Tibial nerve (tissue), 4 donors: Measurements from ENCODE around the gene GABPB2. TPM values are rescaled to one million over a fixed set of nuclear protein-coding genes. Genes with fewer than 3 reads are reported as not detected.
A peak's percentile ranks its signal among the peaks of the same experiment; 100 is the strongest.

Experiments used
- DNase-seq, 2 donors: peaks; one replicate each; pipeline ENCODE4 v3.0.0-alpha.2; 2019; ENCODE audit warnings: low spot score in 2 of 2
- H3K27ac ChIP-seq, 4 donors: fragments of 200-600 bp; sonication (generic) in 3 of 4; one replicate each; pipeline ENCODE4 v1.5.1; 2017 to 2019; ENCODE audit warnings: mild to moderate bottlenecking in 1 of 4
- H3K27me3 ChIP-seq, 2 donors: fragments of 200-600 bp; sonication (generic) in 1 of 2; one replicate each; pipeline versions ENCODE4 v1.5.1 to v1.6.0; 2017 to 2019
- H3K36me3 ChIP-seq, 3 donors: fragments of 200-600 bp; sonication (generic); one replicate each; pipeline ENCODE4 v1.5.1; 2018 to 2019
- H3K4me1 ChIP-seq, 4 donors: fragments of 200-600 bp; sonication (generic) in 3 of 4; one replicate each; pipeline ENCODE4 v1.5.1; 2017 to 2019
- H3K4me3 ChIP-seq, 4 donors: fragments of 200-600 bp; sonication (generic) in 3 of 4; one replicate each; pipeline ENCODE4 v1.5.1; 2017 to 2019; ENCODE audit warnings: mild to moderate bottlenecking in 1 of 4, moderate library complexity in 1 of 4
- H3K9me3 ChIP-seq, 4 donors: fragments of 200-600 bp; sonication (generic) in 3 of 4; one replicate each; pipeline ENCODE4 v1.5.1; 2017 to 2019
- EP300 ChIP-seq, 2 donors: sonication (generic); formaldehyde crosslinking; IDR thresholded peaks; one replicate each; pipeline ENCODE4 v1.6.1; 2017; ENCODE audit warnings: antibody characterized with exemption in 2 of 2, mild to moderate bottlenecking in 1 of 2
- POLR2A ChIP-seq, 2 donors: fragments of 450-650 bp; IDR thresholded peaks; one replicate each; pipeline ENCODE4 v1.6.1; 2017; ENCODE audit warnings: antibody characterized with exemption in 2 of 2, mild to moderate bottlenecking in 2 of 2, moderate library complexity in 2 of 2
- WGBS, 2 donors: methylation state at CpG; one replicate each; pipeline ENCODE4 v1.1.5; 2018; 5-methylcytosine and 5-hydroxymethylcytosine counted together
- total RNA-seq, 4 donors: library from RNA; depleted of rRNA; stranded (reverse); fragments of >200 nt; gene quantifications; one replicate each; pipeline ENCODE4 v1.1.0, GENCODE V29; 2016
- TF ChIP-seq, protein P1 (sequence below), 5 experiments: fragments of 200-600 bp in 3 of 5; fragments of 450-650 bp in 2 of 5; sonication (generic) in 3 of 5; IDR thresholded peaks; one replicate each; pipeline ENCODE4 v1.5.1; 2016 to 2019; ENCODE audit warnings: antibody characterized with exemption in 5 of 5, mild to moderate bottlenecking in 3 of 5, moderate library complexity in 2 of 5

GABPB2 gene
- total RNA-seq, 4 donors from 2014 or later: 17.4 to 43.1 (median 22.3) TPM

DNA sequence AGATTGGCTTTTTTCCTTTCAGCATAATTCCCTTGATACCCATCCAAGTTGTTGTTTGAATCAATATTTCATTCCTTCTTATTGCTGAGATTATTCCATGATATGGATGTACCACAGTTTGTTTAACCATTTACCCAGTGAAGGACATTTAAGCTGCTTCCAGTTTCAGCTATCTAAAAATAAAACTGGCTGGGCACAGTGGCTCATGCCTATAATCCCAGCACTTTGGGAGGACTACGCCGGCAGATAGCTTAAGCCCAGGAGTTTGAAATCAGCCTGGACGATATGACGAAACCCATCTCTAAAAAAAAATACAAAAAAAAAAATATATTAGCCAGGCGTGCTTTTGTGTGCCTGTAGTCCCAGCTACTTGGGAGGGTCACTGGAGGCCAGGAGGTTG lies 43.3 kb downstream of the GABPB2 start:
- WGBS, 2 donors: 93 to 99% methylated on average over 5 of the region's 5 CpGs
- Histone ChIP-seq H3K36me3 (peaks cover 0 to 69% (median 4%) of the 10 kb centered on the region in 3 donors), H3K4me1 (no peaks in the 10 kb centered on the region)

DNA sequence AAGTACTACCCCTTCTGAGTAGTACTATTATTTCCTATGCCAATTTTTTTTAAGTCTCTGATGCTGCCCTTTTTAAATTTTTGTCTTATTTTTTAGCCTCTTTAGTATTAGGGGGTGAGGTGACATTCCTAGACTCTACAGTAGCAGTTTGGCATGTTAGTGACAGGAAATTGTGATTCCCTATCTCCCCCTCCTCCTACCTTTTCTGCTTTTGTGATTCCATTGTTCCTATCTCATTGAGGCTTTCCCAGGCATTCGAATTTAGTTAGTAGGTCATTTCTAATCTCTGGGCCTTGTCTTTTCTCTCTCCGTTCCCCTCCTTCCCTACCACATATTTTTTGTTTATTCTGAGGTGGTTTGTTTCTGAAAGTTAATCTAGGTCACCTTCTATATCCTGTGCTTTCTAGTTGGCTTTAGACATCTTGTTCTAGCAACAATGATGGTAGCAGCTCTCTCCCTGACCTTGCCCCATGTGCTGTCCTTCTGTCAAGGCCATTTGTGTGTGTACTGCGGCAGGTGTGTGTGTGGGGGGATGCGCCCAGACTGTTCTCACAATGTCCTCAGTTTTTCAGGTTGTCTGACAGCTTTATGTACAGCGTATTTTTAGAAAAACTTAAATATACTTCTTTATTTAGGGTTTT lies 54.3 kb downstream of the GABPB2 start:
- DNase-seq: no peak
- H3K36me3 ChIP-seq: peaks cover 0 to 59% (median 3%) of the 10 kb centered on the region in 3 donors
- no peaks in the 10 kb centered on the region for H3K27me3 ChIP-seq
- no peak overlapping the region for H3K27ac ChIP-seq
- H3K9me3 ChIP-seq: no peaks in the 10 kb centered on the region
- WGBS, 2 donors: 80 to 86% methylated on average over 5 of the region's 5 CpGs
- no peaks in the 10 kb centered on the region for H3K4me1 ChIP-seq
- no peak for TF ChIP-seq POLR2A (IDR thresholded peaks at IDR 0.05)
- TF ChIP-seq, protein P1, sequence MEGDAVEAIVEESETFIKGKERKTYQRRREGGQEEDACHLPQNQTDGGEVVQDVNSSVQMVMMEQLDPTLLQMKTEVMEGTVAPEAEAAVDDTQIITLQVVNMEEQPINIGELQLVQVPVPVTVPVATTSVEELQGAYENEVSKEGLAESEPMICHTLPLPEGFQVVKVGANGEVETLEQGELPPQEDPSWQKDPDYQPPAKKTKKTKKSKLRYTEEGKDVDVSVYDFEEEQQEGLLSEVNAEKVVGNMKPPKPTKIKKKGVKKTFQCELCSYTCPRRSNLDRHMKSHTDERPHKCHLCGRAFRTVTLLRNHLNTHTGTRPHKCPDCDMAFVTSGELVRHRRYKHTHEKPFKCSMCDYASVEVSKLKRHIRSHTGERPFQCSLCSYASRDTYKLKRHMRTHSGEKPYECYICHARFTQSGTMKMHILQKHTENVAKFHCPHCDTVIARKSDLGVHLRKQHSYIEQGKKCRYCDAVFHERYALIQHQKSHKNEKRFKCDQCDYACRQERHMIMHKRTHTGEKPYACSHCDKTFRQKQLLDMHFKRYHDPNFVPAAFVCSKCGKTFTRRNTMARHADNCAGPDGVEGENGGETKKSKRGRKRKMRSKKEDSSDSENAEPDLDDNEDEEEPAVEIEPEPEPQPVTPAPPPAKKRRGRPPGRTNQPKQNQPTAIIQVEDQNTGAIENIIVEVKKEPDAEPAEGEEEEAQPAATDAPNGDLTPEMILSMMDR (IDR thresholded peaks at IDR 0.05): no peak
- TF ChIP-seq EP300 (IDR thresholded peaks at IDR 0.05): no peak
- no peak overlapping the region for H3K4me3 ChIP-seq

More for the DNA sequence above, 43.3 kb downstream of the GABPB2 start:
- Histone ChIP-seq H3K4me3 (no peak overlapping the region), H3K9me3 (no peaks in the 10 kb centered on the region), H3K27ac (no peak overlapping the region), H3K27me3 (no peaks in the 10 kb centered on the region)
- TF ChIP-seq, protein P1 (IDR thresholded peaks at IDR 0.05): no peak
- TF ChIP-seq POLR2A (IDR thresholded peaks at IDR 0.05) (no peak), EP300 (IDR thresholded peaks at IDR 0.05) (no peak)
- DNase-seq: no peak

- Histone ChIP-seq H3K27me3 (no peaks in the 10 kb centered on the region), H3K4me3 (no peak overlapping the region), H3K9me3 (no peaks in the 10 kb centered on the region), H3K4me1 (peaks cover 0 to 22% (median 0%) of the 10 kb centered on the region in 4 donors), H3K36me3 (peaks cover 0 to 30% (median 0%) of the 10 kb centered on the region in 3 donors), H3K27ac (no peak overlapping the region)
- no peak for DNase-seq
- WGBS, 2 donors: 73% methylated on average over 6 of the region's 6 CpGs
- TF ChIP-seq EP300 (IDR thresholded peaks at IDR 0.05) (no peak), POLR2A (IDR thresholded peaks at IDR 0.05) (no peak)
- TF ChIP-seq, protein P1 (IDR thresholded peaks at IDR 0.05): no peak
Observed at GRCh38 chr1:151128800-151129199, 58.2 kb downstream of the GABPB2 start.

DNA sequence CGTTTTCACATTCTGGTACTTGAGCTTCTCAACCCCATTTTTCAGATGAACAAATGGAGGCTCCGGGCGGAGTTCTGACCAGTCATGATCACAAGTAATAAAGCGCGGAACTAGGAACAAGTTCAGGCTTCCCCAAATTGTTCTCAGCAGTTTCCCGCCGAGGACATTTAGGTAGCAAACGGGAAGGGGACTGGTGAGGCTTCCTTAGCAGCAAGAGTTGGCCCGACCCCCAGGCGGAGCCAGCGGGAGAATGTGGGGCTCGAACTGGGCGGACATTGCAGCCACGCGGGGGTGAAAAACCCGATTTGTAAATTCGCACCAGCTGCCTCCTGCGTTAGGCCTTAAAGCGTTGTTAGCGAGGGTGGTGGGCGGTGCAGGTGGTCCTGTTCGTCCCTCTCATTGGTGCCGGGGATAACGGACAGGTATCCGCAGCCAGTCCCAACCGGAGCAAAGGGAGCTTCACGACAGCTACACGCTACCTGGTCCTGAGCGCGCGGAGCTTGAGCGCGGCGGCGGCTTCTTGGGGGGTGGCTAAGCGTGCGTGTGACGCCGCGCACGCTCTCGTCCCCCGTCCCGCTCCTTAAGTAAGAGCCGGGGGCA lies 60.5 kb downstream of the GABPB2 start:
- peak in 1 of 2 donors; percentile 39 for TF ChIP-seq POLR2A (IDR thresholded peaks at IDR 0.05)
- TF ChIP-seq EP300 (IDR thresholded peaks at IDR 0.05): peak in 1 of 2 donors; percentile 64
- TF ChIP-seq, protein P1 (IDR thresholded peaks at IDR 0.05): peak in 2 of 5 experiments; percentile 18 to 29

More for the DNA sequence above, 60.5 kb downstream of the GABPB2 start:
- peak overlapping the region; percentile 56 to 84 (median 66) for H3K27ac ChIP-seq
- no peaks in the 10 kb centered on the region for H3K9me3 ChIP-seq
- WGBS, 2 donors: 6 to 9% methylated on average over 16 to 42 of the region's 45 CpGs
- H3K4me3 ChIP-seq: peak overlapping the region; percentile 40 to 55 (median 42)
- DNase-seq: peak; percentile 76 to 81
- H3K36me3 ChIP-seq: peaks cover 0 to 34% (median 0%) of the 10 kb centered on the region in 3 donors
- peaks cover 0 to 22% (median 0%) of the 10 kb centered on the region in 4 donors for H3K4me1 ChIP-seq
- no peaks in the 10 kb centered on the region for H3K27me3 ChIP-seq
